Measurements from ENCODE around the gene MAP3K6.
"Not testable (repeated sequence)": the region's sequence is repeated elsewhere in the genome, so short reads cannot be mapped to it uniquely, and the experiment has no call there.

The MAP3K6 gene

GRCh38 chr1:27398405-27399149 is 31.8 kb upstream of the MAP3K6 start:
- DNase-seq (ENCODE audit: low read depth in 1 of 2, low spot score in 1 of 2): no peak

- no peak for DNase-seq (ENCODE audit: low read depth in 1 of 2, low spot score in 1 of 2)
Observed at GRCh38 chr1:27397749-27398148, 31.0 kb upstream of the MAP3K6 start.

GRCh38 chr1:27397110-27397509 is 30.3 kb upstream of the MAP3K6 start:
- no peak for DNase-seq (ENCODE audit: low read depth in 1 of 2, low spot score in 1 of 2)

- DNase-seq (ENCODE audit: low read depth in 1 of 2, low spot score in 1 of 2): peak; percentile 57 to 67
Observed at GRCh38 chr1:27395441-27396195, 28.9 kb upstream of the MAP3K6 start.

- no peak for DNase-seq (ENCODE audit: low read depth in 1 of 2, low spot score in 1 of 2)
Observed at GRCh38 chr1:27394925-27395324, 28.2 kb upstream of the MAP3K6 start.

GRCh38 chr1:27394282-27394658 is 27.5 kb upstream of the MAP3K6 start:
- no peak for DNase-seq (ENCODE audit: low read depth in 1 of 2, low spot score in 1 of 2)

- no peak for DNase-seq (ENCODE audit: low read depth in 1 of 2, low spot score in 1 of 2)
Observed at GRCh38 chr1:27393641-27394281, 27.0 kb upstream of the MAP3K6 start.

GRCh38 chr1:27392778-27393635 is 26.2 kb upstream of the MAP3K6 start:
- DNase-seq (ENCODE audit: low read depth in 1 of 2, low spot score in 1 of 2): no peak

GRCh38 chr1:27392096-27392777 is 25.5 kb upstream of the MAP3K6 start, which contains the start of gene GPR3:
Gene GPR3, plus strand, starts transcription at chr1:27392622. Its CDS starts 1,177 bp downstream, at chr1:27393799.
- DNase-seq (ENCODE audit: low read depth in 1 of 2, low spot score in 1 of 2): peak; percentile 86 to 94

- no peak for DNase-seq (ENCODE audit: low read depth in 1 of 2, low spot score in 1 of 2)
Observed at GRCh38 chr1:27391511-27392095, 24.8 kb upstream of the MAP3K6 start.

GRCh38 chr1:27388337-27389005 is 21.7 kb upstream of the MAP3K6 start:
- peak; percentile 40 to 65 for DNase-seq (ENCODE audit: low read depth in 1 of 2, low spot score in 1 of 2)

GRCh38 chr1:27384797-27385196 is 18.0 kb upstream of the MAP3K6 start:
- not testable (repeated sequence) for DNase-seq (ENCODE audit: low read depth in 1 of 2, low spot score in 1 of 2)

- DNase-seq (ENCODE audit: low read depth in 1 of 2, low spot score in 1 of 2): no peak
Observed at GRCh38 chr1:27383661-27384060, 16.9 kb upstream of the MAP3K6 start.

GRCh38 chr1:27383039-27383605 is 16.4 kb upstream of the MAP3K6 start, which contains the start of gene CD164L2:
Gene CD164L2, minus strand, starts transcription at chr1:27383333. Its CDS starts 94 bp downstream, at chr1:27383239.
- peak; percentile 16 to 31 for DNase-seq (ENCODE audit: low read depth in 1 of 2, low spot score in 1 of 2)

GRCh38 chr1:27381969-27382762 is 15.4 kb upstream of the MAP3K6 start:
- DNase-seq (ENCODE audit: low read depth in 1 of 2, low spot score in 1 of 2): no peak

GRCh38 chr1:27380766-27381733 is 14.3 kb upstream of the MAP3K6 start:
- DNase-seq (ENCODE audit: low read depth in 1 of 2, low spot score in 1 of 2): no peak

GRCh38 chr1:27380224-27380623 is 13.5 kb upstream of the MAP3K6 start:
- DNase-seq (ENCODE audit: low read depth in 1 of 2, low spot score in 1 of 2): no peak

Data from stimulated activated CD4-positive, alpha-beta T cell treated with anti-CD3 and anti-CD28 coated beads, Interleukin-15, amount 100 ng/mL, for 1 hour (primary cell).